GM23248 (cell line): ENCODE data around the gene WDR73. TPM values are rescaled to one million over a fixed set of nuclear protein-coding genes. Genes with fewer than 3 reads are reported as not detected.
"Not testable (repeated sequence)": the region's sequence is repeated elsewhere in the genome, so short reads cannot be mapped to it uniquely, and the experiment has no call there.

Source experiments
- DNase-seq: peaks from one replicate; pipeline ENCODE4 v3.0.0-alpha.2; 2015
- H2AFZ ChIP-seq: fragments of 200-600 bp; sonication (generic); 2 replicates; pipeline ENCODE4 v1.6.1; 2016; ENCODE audit warnings: antibody characterized with exemption
- H3F3A ChIP-seq: fragments of 200-600 bp; sonication (generic); 2 replicates; pipeline ENCODE4 v1.6.1; 2016; ENCODE audit warnings: mild to moderate bottlenecking, antibody characterized with exemption, mixed run types; ENCODE audit not compliant: insufficient read depth
- H3K27ac ChIP-seq: fragments of 200-600 bp; sonication (generic); 2 replicates; pipeline ENCODE4 v1.5.1; 2016; ENCODE audit warnings: mild to moderate bottlenecking
- H3K27me3 ChIP-seq: fragments of 200-600 bp; sonication (generic); replicated peaks from 2 replicates; pipeline ENCODE4 v1.6.1; 2016; ENCODE audit warnings: mild to moderate bottlenecking; ENCODE audit not compliant: insufficient read depth
- H3K36me3 ChIP-seq: fragments of 200-600 bp; sonication (generic); 2 replicates; pipeline ENCODE4 v1.6.1; 2016; ENCODE audit warnings: low read depth, mild to moderate bottlenecking
- H3K4me1 ChIP-seq: fragments of 200-600 bp; sonication (generic); 2 replicates; pipeline ENCODE4 v1.6.1; 2016; ENCODE audit warnings: mild to moderate bottlenecking; ENCODE audit not compliant: insufficient read depth
- H3K4me2 ChIP-seq: fragments of 200-600 bp; sonication (generic); one replicate; pipeline ENCODE4 v1.6.1; 2016; ENCODE audit warnings: mild to moderate bottlenecking; ENCODE audit not compliant: unreplicated experiment
- H3K4me3 ChIP-seq: fragments of 200-600 bp; sonication (generic); 2 replicates; pipeline ENCODE4 v1.5.1; 2016; ENCODE audit warnings: mild to moderate bottlenecking
- H3K79me2 ChIP-seq: fragments of 200-600 bp; sonication (generic); 2 replicates; pipeline ENCODE4 v1.6.1; 2016; ENCODE audit warnings: mild to moderate bottlenecking; ENCODE audit not compliant: insufficient read depth
- H3K9ac ChIP-seq: fragments of 200-600 bp; sonication (generic); 2 replicates; pipeline ENCODE4 v1.6.1; 2016; ENCODE audit warnings: mild to moderate bottlenecking
- H3K9me2 ChIP-seq: fragments of 200-600 bp; sonication (generic); 2 replicates; pipeline ENCODE4 v1.6.1; 2016; ENCODE audit warnings: mixed run types, mild to moderate bottlenecking, moderate library complexity; ENCODE audit not compliant: insufficient read depth
- H3K9me3 ChIP-seq: fragments of 200-600 bp; sonication (generic); one replicate; pipeline ENCODE4 v1.6.1; 2017; ENCODE audit warnings: low read depth
- H4K20me1 ChIP-seq: fragments of 200-600 bp; sonication (generic); 2 replicates; pipeline ENCODE4 v1.6.0; 2016; ENCODE audit not compliant: insufficient read depth
- EZH2 ChIP-seq: fragments of 200-600 bp; sonication (generic); IDR thresholded peaks from 2 replicates; pipeline ENCODE4 v1.6.1; 2018; ENCODE audit warnings: antibody characterized with exemption, mild to moderate bottlenecking; ENCODE audit not compliant: insufficient read depth, poor library complexity, severe bottlenecking
- EZH2phosphoT487 ChIP-seq: fragments of 200-600 bp; sonication (generic); IDR thresholded peaks from 2 replicates; pipeline ENCODE4 v1.6.1; 2018; ENCODE audit warnings: antibody characterized with exemption, moderate library complexity, mild to moderate bottlenecking, low read depth; ENCODE audit not compliant: insufficient read depth
- WGBS, 2 experiments: methylation state at CpG; one replicate each; pipeline ENCODE4 v1.1.6; 2015 to 2017; ENCODE audit warnings: low lambda C conversion rate in 2 of 2, low coverage in 1 of 2; ENCODE audit errors: missing lambda C conversion rate in 2 of 2; 5-methylcytosine and 5-hydroxymethylcytosine counted together
- in situ Hi-C: fragments of 300-500 bp; cut with MboI; formaldehyde crosslinking; loops from 2 replicates; pipeline ENCODE4 v1.15.0; 2020
- polyA plus RNA-seq: library from polyadenylated mRNA; unstranded; fragments of >200 nt; fragmentation: Nextera tagmentation; extraction: Ambion mirVana; gene quantifications from 2 replicates; pipeline ENCODE4 v1.2.1, GENCODE V29; 2016
- total RNA-seq: library from RNA; depleted of rRNA; stranded (reverse); fragments of >200 nt; shearing (Covaris generic); gene quantifications from 2 replicates; pipeline ENCODE4 v1.2.3, GENCODE V29; 2014

WDR73 gene
- total and polyA plus RNA-seq, 2 experiments from 2014 or later, result 25.6 to 26.0 TPM

GRCh38 chr15:84697236-84697990 is 43.3 kb upstream of the WDR73 start:
- no peak for TF ChIP-seq EZH2
- TF ChIP-seq EZH2phosphoT487, result no peak
- no peaks in the 10 kb centered on the region for H3K27me3 ChIP-seq
- H4K20me1 ChIP-seq, result no peaks in the 10 kb centered on the region
- H3K9ac ChIP-seq, result no peak overlapping the region
- H3F3A ChIP-seq, result 0 out of 2 replicates have a peak, but pooled peaks cover 6% of the 10 kb centered on the region
- DNase-seq, result no peak
- H3K4me3 ChIP-seq, result no peak overlapping the region
- no peak overlapping the region for H2AFZ ChIP-seq
- H3K27ac ChIP-seq, result no peak overlapping the region
- H3K79me2 ChIP-seq, result peaks cover 100% of the 10 kb centered on the region
- H3K9me3 ChIP-seq, result no peaks in the 10 kb centered on the region
- no peaks in the 10 kb centered on the region for H3K36me3 ChIP-seq
- no peaks in the 10 kb centered on the region; the same call in 1 of the 2 replicates for H3K4me1 ChIP-seq
- no peak overlapping the region for H3K4me2 ChIP-seq
- H3K9me2 ChIP-seq, result no peaks in the 10 kb centered on the region
- in situ Hi-C loops, result no loop called here
- 5 to 9% methylated on average over 1 of the region's 1 CpG for WGBS, 2 experiments

- Histone ChIP-seq H3K79me2 (peaks cover 100% of the 10 kb centered on the region), H3K36me3 (peaks cover under 1% of the 10 kb centered on the region; the same call in 1 of the 2 replicates), H2AFZ (no peak overlapping the region), H3K27ac (no peak overlapping the region), H3K4me2 (no peak overlapping the region), H3K9me3 (no peaks in the 10 kb centered on the region), H4K20me1 (no peaks in the 10 kb centered on the region), H3K27me3 (no peaks in the 10 kb centered on the region), H3K4me3 (no peak overlapping the region), H3K9me2 (no peaks in the 10 kb centered on the region), H3F3A (0 out of 2 replicates have a peak, but pooled peaks cover 6% of the 10 kb centered on the region), H3K9ac (no peak overlapping the region), H3K4me1 (no peaks in the 10 kb centered on the region; the same call in 1 of the 2 replicates)
- WGBS, 2 experiments, result 78 to 80% methylated on average over 4 of the region's 4 CpGs
- no peak for DNase-seq
- TF ChIP-seq EZH2, result no peak
- TF ChIP-seq EZH2phosphoT487, result no peak
- in situ Hi-C loops, result no loop called here
These were observed 42.7 kb upstream of the WDR73 start for GRCh38 chr15:84696757-84697156.

GRCh38 chr15:84690342-84690741 is 36.3 kb upstream of the WDR73 start:
- TF ChIP-seq EZH2phosphoT487 (no peak), EZH2 (no peak)
- H3K9me3 ChIP-seq, result no peaks in the 10 kb centered on the region
- peaks cover 86% of the 10 kb centered on the region for H3K79me2 ChIP-seq
- H3K9ac ChIP-seq, result no peak overlapping the region
- peaks cover 28% of the 10 kb centered on the region for H3F3A ChIP-seq
- H3K36me3 ChIP-seq, result peaks cover 21% of the 10 kb centered on the region
- in situ Hi-C loops, result no loop called here
- H3K4me1 ChIP-seq, result peaks cover 9% of the 10 kb centered on the region
- H3K4me3 ChIP-seq, result no peak overlapping the region
- no peak overlapping the region for H2AFZ ChIP-seq
- no peaks in the 10 kb centered on the region for H4K20me1 ChIP-seq
- H3K4me2 ChIP-seq, result no peak overlapping the region
- H3K9me2 ChIP-seq, result no peaks in the 10 kb centered on the region
- H3K27me3 ChIP-seq, result no peaks in the 10 kb centered on the region
- H3K27ac ChIP-seq, result no peak overlapping the region
- no peak for DNase-seq
- 95 to 97% methylated on average over 8 of the region's 8 CpGs for WGBS, 2 experiments

GRCh38 chr15:84689858-84690257 is 35.8 kb upstream of the WDR73 start:
- Histone ChIP-seq H3K36me3 (peaks cover 21% of the 10 kb centered on the region), H4K20me1 (no peaks in the 10 kb centered on the region)

GRCh38 chr15:84686446-84686845 is 32.4 kb upstream of the WDR73 start:
- H3K4me3 ChIP-seq, H3K4me2 ChIP-seq, H3K9me2 ChIP-seq, DNase-seq, H3K9ac ChIP-seq, H3K9me3 ChIP-seq, H3K27me3 ChIP-seq, H4K20me1 ChIP-seq, in situ Hi-C loops, H2AFZ ChIP-seq: not testable (repeated sequence)
- WGBS, 2 experiments, result 94 to 99% methylated on average over 7 of the region's 7 CpGs
- peaks cover 81% of the 10 kb centered on the region for H3K79me2 ChIP-seq
- H3K36me3 ChIP-seq, result peaks cover 22% of the 10 kb centered on the region
- H3F3A ChIP-seq, result peaks cover 40% of the 10 kb centered on the region
- H3K27ac ChIP-seq, result peak overlapping the region; percentile 64
- H3K4me1 ChIP-seq, result peaks cover 29% of the 10 kb centered on the region

More at GRCh38 chr15:84689858-84690257, 35.8 kb upstream of the WDR73 start:
- peaks cover 12% of the 10 kb centered on the region for H3K4me1 ChIP-seq
- H3K9ac ChIP-seq, result no peak overlapping the region
- no peaks in the 10 kb centered on the region for H3K9me3 ChIP-seq
- no peak overlapping the region for H3K4me3 ChIP-seq
- H3K27ac ChIP-seq, result no peak overlapping the region
- peaks cover 81% of the 10 kb centered on the region for H3K79me2 ChIP-seq
- no peaks in the 10 kb centered on the region for H3K27me3 ChIP-seq
- WGBS, 2 experiments, result 96 to 100% methylated on average over 4 of the region's 4 CpGs
- no peak overlapping the region for H3K4me2 ChIP-seq
- peaks cover 32% of the 10 kb centered on the region for H3F3A ChIP-seq
- DNase-seq, result no peak
- in situ Hi-C loops, result no loop called here
- no peaks in the 10 kb centered on the region for H3K9me2 ChIP-seq
- H2AFZ ChIP-seq, result no peak overlapping the region
- TF ChIP-seq EZH2 (no peak), EZH2phosphoT487 (no peak)
